Activated naive CD8-positive, alpha-beta T cell treated with anti-CD3 and anti-CD28 coated beads, Interleukin-2, amount 10 ng/mL, durations not matched to agents 7 days and 5 days (primary cell): ENCODE results near the gene INSM2. TPM values are rescaled to one million over a fixed set of nuclear protein-coding genes. Genes with fewer than 3 reads are reported as not detected.
A peak's percentile ranks its signal among the peaks of the same experiment; 100 is the strongest.

ENCODE experiments used
- ATAC-seq: fragments of 150-1000 bp; cut with Tn5 transposase; one replicate; pipeline ENCODE4 v1.10.0; 2021; ENCODE audit warnings: low read depth, moderate library complexity
- POLR2A ChIA-PET: fragments of 350-600 bp; sonication (Branson Sonifier 250); formaldehyde crosslinking; loops from one replicate; lab custom pipeline; 2021; ENCODE audit warnings: antibody characterized with exemption; lab: Charles Lee
- DNase-seq: peaks from one replicate; pipeline ENCODE4 v3.0.0; 2021
- H3K27ac Mint-ChIP-seq: one replicate; pipeline ENCODE4 v1.8.0; 2022; ENCODE audit warnings: mild to moderate bottlenecking, mixed read lengths
- H3K27me3 Mint-ChIP-seq: one replicate; pipeline ENCODE4 v1.8.0; 2022; ENCODE audit warnings: mild to moderate bottlenecking, moderate library complexity, mixed read lengths
- H3K36me3 Mint-ChIP-seq: one replicate; pipeline ENCODE4 v1.8.0; 2021; ENCODE audit warnings: mild to moderate bottlenecking, mixed read lengths
- H3K4me1 Mint-ChIP-seq: one replicate; pipeline ENCODE4 v1.8.0; 2021; ENCODE audit warnings: mixed read lengths
- H3K4me3 Mint-ChIP-seq: one replicate; pipeline ENCODE4 v1.8.0; 2022; ENCODE audit warnings: mild to moderate bottlenecking, moderate library complexity, mixed read lengths
- H3K9me3 Mint-ChIP-seq: one replicate; pipeline ENCODE4 v1.8.0; 2021; ENCODE audit warnings: mixed read lengths
- total RNA-seq, 2 experiments: library from RNA; stranded (reverse); gene quantifications; one replicate each; pipeline ENCODE4 v1.2.3, GENCODE V29; 2021

Gene INSM2, protein sequence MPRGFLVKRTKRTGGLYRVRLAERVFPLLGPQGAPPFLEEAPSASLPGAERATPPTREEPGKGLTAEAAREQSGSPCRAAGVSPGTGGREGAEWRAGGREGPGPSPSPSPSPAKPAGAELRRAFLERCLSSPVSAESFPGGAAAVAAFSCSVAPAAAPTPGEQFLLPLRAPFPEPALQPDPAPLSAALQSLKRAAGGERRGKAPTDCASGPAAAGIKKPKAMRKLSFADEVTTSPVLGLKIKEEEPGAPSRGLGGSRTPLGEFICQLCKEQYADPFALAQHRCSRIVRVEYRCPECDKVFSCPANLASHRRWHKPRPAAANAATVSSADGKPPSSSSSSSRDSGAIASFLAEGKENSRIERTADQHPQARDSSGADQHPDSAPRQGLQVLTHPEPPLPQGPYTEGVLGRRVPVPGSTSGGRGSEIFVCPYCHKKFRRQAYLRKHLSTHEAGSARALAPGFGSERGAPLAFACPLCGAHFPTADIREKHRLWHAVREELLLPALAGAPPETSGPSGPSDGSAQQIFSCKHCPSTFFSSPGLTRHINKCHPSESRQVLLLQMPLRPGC
- not detected for total RNA-seq

GRCh38 chr14:35533357-35534207, at the start of gene INSM2:
TSS of gene INSM2 (plus strand) at chr14:35534164. CDS start at chr14:35534253, 89 bp downstream.
- Mint-ChIP-seq H3K27ac (no peak within 1 kb of the TSS), H3K36me3 (no peaks in the 10 kb centered on the region), H3K4me3 (peak within 1 kb of the TSS; percentile 75), H3K27me3 (peaks cover 59% of the 10 kb centered on the region), H3K9me3 (no peaks in the 10 kb centered on the region), H3K4me1 (peaks cover 6% of the 10 kb centered on the region)
- peak; percentile 53 for ATAC-seq
- peak; percentile 67 for DNase-seq
- POLR2A ChIA-PET: no interaction called here

DNA sequence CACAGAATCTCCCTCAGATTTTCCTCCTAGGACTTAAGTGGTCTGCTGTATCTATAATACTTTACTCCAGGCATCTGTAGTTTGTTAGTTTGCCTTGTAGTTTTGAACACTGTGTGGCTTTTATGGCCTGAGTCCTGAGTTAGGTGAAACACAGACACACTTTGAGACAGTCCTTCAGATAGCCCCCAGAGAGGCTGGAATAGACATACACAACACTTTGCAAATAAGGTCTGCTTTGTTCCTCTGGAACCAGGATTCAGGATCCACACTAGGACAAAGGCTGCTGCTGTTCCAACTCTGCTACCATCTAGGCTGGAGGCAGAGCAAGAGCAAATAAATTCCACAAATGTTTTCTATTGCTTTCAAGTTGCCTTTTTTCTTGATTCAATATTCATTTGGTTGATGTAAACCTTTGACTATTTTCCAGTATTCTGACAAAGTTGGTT, 41.4 kb upstream of the INSM2 start:
- DNase-seq (no peak), ATAC-seq (no peak)
- Mint-ChIP-seq H3K27me3 (peaks cover 8% of the 10 kb centered on the region), H3K9me3 (no peaks in the 10 kb centered on the region), H3K27ac (no peak overlapping the region), H3K36me3 (no peaks in the 10 kb centered on the region), H3K4me3 (no peak overlapping the region), H3K4me1 (no peaks in the 10 kb centered on the region)
- POLR2A ChIA-PET: no interaction called here

DNA sequence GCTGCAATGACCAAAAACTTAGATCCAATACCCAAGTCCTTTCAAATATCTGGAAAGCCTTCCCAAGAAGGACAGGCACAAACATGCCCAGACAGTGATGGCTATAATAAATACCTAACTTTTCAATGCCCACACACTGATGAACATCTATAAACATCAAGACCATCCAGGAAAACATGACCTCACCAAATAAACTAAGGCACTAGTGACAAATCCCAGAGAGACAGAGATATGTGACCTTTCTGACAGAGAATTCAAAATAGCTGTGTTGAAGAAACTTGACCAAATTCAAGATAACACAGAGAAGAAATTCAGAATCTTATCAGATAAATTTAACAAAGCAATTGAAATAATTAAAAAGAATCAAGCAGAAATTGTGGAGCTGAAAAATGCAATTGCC, 38.7 kb upstream of the INSM2 start:
- no peak overlapping the region for H3K27ac Mint-ChIP-seq
- no peak overlapping the region for H3K4me3 Mint-ChIP-seq
- peaks cover 23% of the 10 kb centered on the region for H3K27me3 Mint-ChIP-seq
- ATAC-seq (no peak), DNase-seq (no peak)
- POLR2A ChIA-PET: no interaction called here
- H3K4me1 Mint-ChIP-seq: no peaks in the 10 kb centered on the region
- no peaks in the 10 kb centered on the region for H3K9me3 Mint-ChIP-seq
- no peaks in the 10 kb centered on the region for H3K36me3 Mint-ChIP-seq

DNA sequence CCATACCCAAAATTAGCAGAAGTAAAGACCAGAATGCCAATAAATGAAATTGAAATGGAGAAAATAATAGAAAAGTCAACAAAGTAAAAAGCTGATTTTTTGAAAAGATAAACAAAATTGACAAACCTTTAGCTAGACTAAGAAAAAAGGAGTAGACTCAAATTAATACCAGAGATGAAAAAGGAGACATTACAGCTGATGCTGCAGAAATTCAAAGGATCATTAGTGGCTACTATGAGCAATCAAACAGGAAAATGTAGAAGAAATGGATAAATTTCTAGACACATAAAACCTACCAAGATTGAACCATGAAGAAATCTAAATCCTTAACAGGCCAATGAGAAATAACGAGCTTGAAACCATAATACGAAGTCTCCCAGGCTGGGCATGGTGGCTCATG, 34.8 kb upstream of the INSM2 start:
- peaks cover 29% of the 10 kb centered on the region for H3K27me3 Mint-ChIP-seq
- no peak overlapping the region for H3K4me3 Mint-ChIP-seq
- POLR2A ChIA-PET: no interaction called here
- DNase-seq (no peak), ATAC-seq (no peak)
- no peaks in the 10 kb centered on the region for H3K36me3 Mint-ChIP-seq
- no peaks in the 10 kb centered on the region for H3K9me3 Mint-ChIP-seq
- H3K27ac Mint-ChIP-seq: no peak overlapping the region
- H3K4me1 Mint-ChIP-seq: no peaks in the 10 kb centered on the region

- DNase-seq (no peak), ATAC-seq (no peak)
- Mint-ChIP-seq H3K36me3 (no peaks in the 10 kb centered on the region), H3K4me1 (peaks cover 2% of the 10 kb centered on the region), H3K4me3 (no peak overlapping the region), H3K9me3 (no peaks in the 10 kb centered on the region), H3K27ac (no peak overlapping the region), H3K27me3 (peaks cover 26% of the 10 kb centered on the region)
- POLR2A ChIA-PET: no interaction called here
These were observed 30.3 kb upstream of the INSM2 start for GRCh38 chr14:35503646-35504045.

DNA sequence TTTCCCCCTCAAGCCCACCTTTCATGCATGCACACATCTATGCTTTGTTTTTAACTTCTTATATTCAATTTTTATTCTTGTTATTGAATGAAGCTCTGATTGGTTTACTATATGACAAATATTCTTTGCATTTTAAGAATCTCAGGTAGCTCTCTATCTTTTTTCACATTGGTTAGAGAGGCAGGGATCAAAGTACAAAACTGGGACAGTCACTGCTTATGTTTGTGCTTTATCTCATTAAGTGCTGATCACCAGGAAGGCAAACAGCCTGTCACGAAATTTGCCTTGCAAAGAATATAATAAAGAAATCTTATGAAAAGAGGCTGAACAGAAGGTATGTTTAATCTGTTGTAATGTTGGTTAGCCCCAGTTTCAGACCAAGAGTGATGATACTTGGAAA, 29.7 kb upstream of the INSM2 start:
- POLR2A ChIA-PET: no interaction called here
- H3K27ac Mint-ChIP-seq: no peak overlapping the region
- no peak overlapping the region for H3K4me3 Mint-ChIP-seq
- peaks cover 20% of the 10 kb centered on the region for H3K27me3 Mint-ChIP-seq
- H3K4me1 Mint-ChIP-seq: peaks cover 2% of the 10 kb centered on the region
- ATAC-seq (no peak), DNase-seq (no peak)
- H3K9me3 Mint-ChIP-seq: no peaks in the 10 kb centered on the region
- no peaks in the 10 kb centered on the region for H3K36me3 Mint-ChIP-seq

- Mint-ChIP-seq H3K4me1 (peaks cover 2% of the 10 kb centered on the region), H3K9me3 (no peaks in the 10 kb centered on the region), H3K36me3 (no peaks in the 10 kb centered on the region), H3K4me3 (no peak overlapping the region), H3K27me3 (peaks cover 11% of the 10 kb centered on the region), H3K27ac (no peak overlapping the region)
- DNase-seq: no peak
- POLR2A ChIA-PET: no interaction called here
- no peak for ATAC-seq
These were observed 27.5 kb upstream of the INSM2 start for GRCh38 chr14:35506461-35506860.

DNA sequence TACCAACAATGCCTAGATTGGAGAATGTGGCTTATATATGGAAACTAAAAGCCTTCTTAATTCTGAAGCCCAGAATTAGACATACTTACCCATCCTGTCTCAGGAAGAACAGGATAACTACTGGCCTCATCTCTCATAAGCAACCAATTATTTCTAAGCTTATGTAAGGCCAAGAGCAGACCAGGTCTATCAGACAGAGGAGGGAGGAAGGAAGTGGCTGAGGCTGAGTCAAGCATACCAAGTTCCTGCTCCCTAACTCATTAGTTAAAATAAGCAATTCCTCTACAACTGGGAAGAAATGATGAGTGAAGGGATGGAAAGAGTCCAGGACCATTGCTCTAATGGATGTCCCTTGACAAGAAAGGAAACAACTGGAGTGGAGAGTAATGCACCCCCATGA, 27.0 kb upstream of the INSM2 start:
- POLR2A ChIA-PET: no interaction called here
- no peak overlapping the region for H3K27ac Mint-ChIP-seq

DNA sequence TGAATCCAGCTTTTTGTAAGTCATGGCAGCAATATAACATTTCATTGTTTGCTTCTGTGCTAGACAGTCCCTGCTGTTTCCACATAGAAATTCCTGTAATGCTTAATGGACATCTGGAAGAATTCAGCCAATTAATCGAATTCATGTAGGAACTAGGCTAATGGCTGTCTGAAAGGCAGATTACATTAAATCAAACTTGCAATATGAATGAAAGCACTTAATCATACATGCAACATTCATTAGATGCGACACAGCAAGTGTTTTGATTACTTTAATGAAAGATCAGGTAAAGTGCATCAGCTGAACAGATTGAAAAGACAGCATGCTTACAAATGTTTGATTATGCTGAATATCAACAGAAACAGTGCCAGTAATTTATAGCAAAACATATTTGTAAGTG, 24.1 kb upstream of the INSM2 start:
- Mint-ChIP-seq H3K36me3 (no peaks in the 10 kb centered on the region), H3K4me3 (no peak overlapping the region), H3K27me3 (peaks cover 7% of the 10 kb centered on the region), H3K27ac (no peak overlapping the region), H3K4me1 (peaks cover 2% of the 10 kb centered on the region), H3K9me3 (no peaks in the 10 kb centered on the region)
- POLR2A ChIA-PET: interaction anchor here (0.5 kb wide), 1 partner anchor 516 kb away, joined by 3 read pairs; no protein-coding TSS in a partner anchor
- DNase-seq: no peak
- ATAC-seq: no peak

More for the DNA sequence above, 27.0 kb upstream of the INSM2 start:
- H3K36me3 Mint-ChIP-seq: no peaks in the 10 kb centered on the region
- no peaks in the 10 kb centered on the region for H3K9me3 Mint-ChIP-seq
- no peak overlapping the region for H3K4me3 Mint-ChIP-seq
- no peak for DNase-seq
- H3K4me1 Mint-ChIP-seq: peaks cover 2% of the 10 kb centered on the region
- ATAC-seq: no peak
- H3K27me3 Mint-ChIP-seq: peaks cover 8% of the 10 kb centered on the region

- POLR2A ChIA-PET: no interaction called here
- peaks cover 10% of the 10 kb centered on the region for H3K27me3 Mint-ChIP-seq
These were observed 21.2 kb upstream of the INSM2 start for GRCh38 chr14:35512765-35513164.

GRCh38 chr14:35515916-35516315, 18.0 kb upstream of the INSM2 start:
- Mint-ChIP-seq H3K4me1 (no peaks in the 10 kb centered on the region), H3K27ac (no peak overlapping the region), H3K27me3 (peaks cover 14% of the 10 kb centered on the region), H3K4me3 (no peak overlapping the region), H3K36me3 (no peaks in the 10 kb centered on the region), H3K9me3 (no peaks in the 10 kb centered on the region)
- no peak for DNase-seq
- no peak for ATAC-seq
- POLR2A ChIA-PET: no interaction called here

More at GRCh38 chr14:35512765-35513164, 21.2 kb upstream of the INSM2 start:
- ATAC-seq (no peak), DNase-seq (no peak)
- Mint-ChIP-seq H3K4me3 (no peak overlapping the region), H3K27ac (no peak overlapping the region), H3K9me3 (no peaks in the 10 kb centered on the region), H3K4me1 (no peaks in the 10 kb centered on the region), H3K36me3 (no peaks in the 10 kb centered on the region)

DNA sequence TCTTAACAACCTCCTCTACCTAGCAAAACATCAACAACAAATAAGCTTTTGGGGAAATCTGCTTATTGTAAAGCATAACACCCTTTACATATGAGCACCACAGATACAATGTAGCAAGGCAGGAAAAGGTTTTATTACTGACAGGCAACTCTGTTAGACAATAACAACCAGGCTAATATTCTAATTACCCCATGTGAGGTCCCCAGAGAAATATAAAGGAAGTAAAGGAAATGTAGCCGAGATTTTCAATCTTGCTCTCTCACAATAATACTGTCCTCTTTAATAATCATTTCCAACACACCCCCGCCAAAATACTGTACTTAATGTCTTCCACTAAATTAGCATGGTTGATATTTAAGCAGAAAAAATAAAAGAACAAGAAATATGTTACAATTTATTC, 14.0 kb upstream of the INSM2 start:
- Mint-ChIP-seq H3K4me1 (no peaks in the 10 kb centered on the region), H3K36me3 (no peaks in the 10 kb centered on the region), H3K27me3 (peaks cover 19% of the 10 kb centered on the region), H3K9me3 (no peaks in the 10 kb centered on the region), H3K4me3 (no peak overlapping the region), H3K27ac (no peak overlapping the region)
- ATAC-seq (no peak), DNase-seq (no peak)
- POLR2A ChIA-PET: no interaction called here

GRCh38 chr14:35525695-35526094, 8.3 kb upstream of the INSM2 start:
- Mint-ChIP-seq H3K9me3 (no peaks in the 10 kb centered on the region), H3K27ac (no peak overlapping the region), H3K27me3 (peaks cover 43% of the 10 kb centered on the region), H3K36me3 (no peaks in the 10 kb centered on the region), H3K4me3 (no peak overlapping the region), H3K4me1 (no peaks in the 10 kb centered on the region)
- ATAC-seq: no peak
- POLR2A ChIA-PET: no interaction called here
- no peak for DNase-seq
